ENCODE results near the gene DDOST.

DNA sequence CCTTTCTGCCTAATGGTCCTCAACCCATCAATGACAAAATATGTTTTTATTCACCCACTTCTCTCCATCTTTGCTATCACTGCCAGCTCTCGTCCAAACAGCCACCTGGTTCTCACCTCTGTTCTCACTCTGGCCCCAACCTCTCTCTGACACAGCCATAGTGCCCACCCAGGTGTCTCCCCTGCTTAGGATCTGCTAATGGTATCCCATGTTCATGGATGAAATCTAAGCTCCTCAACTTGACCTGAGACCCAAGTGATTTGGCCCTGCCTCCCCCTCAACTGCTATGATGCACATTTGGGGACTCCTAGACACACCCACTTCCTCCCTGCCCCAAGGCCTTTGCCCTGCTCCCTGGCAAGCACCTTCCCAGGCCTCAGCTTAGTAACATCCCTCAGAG lies 30.7 kb upstream of the DDOST start:
- TF ChIP-seq, protein P1, sequence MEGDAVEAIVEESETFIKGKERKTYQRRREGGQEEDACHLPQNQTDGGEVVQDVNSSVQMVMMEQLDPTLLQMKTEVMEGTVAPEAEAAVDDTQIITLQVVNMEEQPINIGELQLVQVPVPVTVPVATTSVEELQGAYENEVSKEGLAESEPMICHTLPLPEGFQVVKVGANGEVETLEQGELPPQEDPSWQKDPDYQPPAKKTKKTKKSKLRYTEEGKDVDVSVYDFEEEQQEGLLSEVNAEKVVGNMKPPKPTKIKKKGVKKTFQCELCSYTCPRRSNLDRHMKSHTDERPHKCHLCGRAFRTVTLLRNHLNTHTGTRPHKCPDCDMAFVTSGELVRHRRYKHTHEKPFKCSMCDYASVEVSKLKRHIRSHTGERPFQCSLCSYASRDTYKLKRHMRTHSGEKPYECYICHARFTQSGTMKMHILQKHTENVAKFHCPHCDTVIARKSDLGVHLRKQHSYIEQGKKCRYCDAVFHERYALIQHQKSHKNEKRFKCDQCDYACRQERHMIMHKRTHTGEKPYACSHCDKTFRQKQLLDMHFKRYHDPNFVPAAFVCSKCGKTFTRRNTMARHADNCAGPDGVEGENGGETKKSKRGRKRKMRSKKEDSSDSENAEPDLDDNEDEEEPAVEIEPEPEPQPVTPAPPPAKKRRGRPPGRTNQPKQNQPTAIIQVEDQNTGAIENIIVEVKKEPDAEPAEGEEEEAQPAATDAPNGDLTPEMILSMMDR (IDR thresholded peaks at IDR 0.05; ENCODE audit: poor library complexity): no peak
- TF ChIP-seq EZH2phosphoT487 (IDR thresholded peaks at IDR 0.05; ENCODE audit: low read depth, severe bottlenecking, unreplicated experiment) (no peak), EZH2 (IDR thresholded peaks at IDR 0.05; ENCODE audit: borderline replicate concordance) (no peak)
